ENCODE results near the gene WDR26.

Gene WDR26

GRCh38 chr1:224378855-224379631, 55.6 kb downstream of the WDR26 start:
- DNase-seq (ENCODE audit: extremely low spot score), result peak; percentile 35
- ChIA-PET POLR2A (no interaction called here), CTCF (interaction anchor here (0.7 to 2.0 kb wide), 6 partner anchors 9 to 263 kb away, joined by 3 to 4 read pairs (median 4); no protein-coding TSS in a partner anchor)
- TF ChIP-seq CTCF (IDR thresholded peaks at IDR 0.05; ENCODE audit: control extremely low read depth, extremely low read depth, low read depth, missing control alignments), result no peak

DNA sequence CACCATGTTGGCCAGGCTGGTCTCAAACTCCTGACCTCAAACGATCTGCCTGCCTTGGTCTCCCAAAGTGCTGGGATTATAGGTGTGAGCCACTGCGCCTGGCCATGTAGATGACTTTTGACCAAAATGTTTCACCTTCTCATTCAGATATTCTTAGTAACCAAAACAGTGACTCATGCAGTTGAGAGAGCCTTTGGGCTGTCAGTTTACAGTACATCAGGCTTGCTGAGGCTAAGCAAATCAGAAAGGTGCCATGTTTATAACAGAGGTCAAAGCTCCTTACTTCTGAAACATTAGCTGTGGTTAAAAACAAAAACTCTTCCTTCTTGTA, 57.0 kb downstream of the WDR26 start:
- TF ChIP-seq CTCF (IDR thresholded peaks at IDR 0.05; ENCODE audit: control extremely low read depth, extremely low read depth, low read depth, missing control alignments), result no peak
- ChIA-PET CTCF (interaction anchor here (0.6 to 8.4 kb wide), 7 partner anchors 7 to 262 kb away, joined by 3 to 33 read pairs (median 4); partner anchors contain the start of gene NVL), POLR2A (no interaction called here)
- peak; percentile 64 for DNase-seq (ENCODE audit: extremely low spot score)

- no peak for DNase-seq (ENCODE audit: extremely low spot score)
- TF ChIP-seq CTCF (IDR thresholded peaks at IDR 0.05; ENCODE audit: control extremely low read depth, extremely low read depth, low read depth, missing control alignments), result no peak
- ChIA-PET POLR2A (no interaction called here), CTCF (interaction anchor here (1.0 to 8.4 kb wide), 4 partner anchors 10 to 22 kb away, joined by 4 to 33 read pairs (median 6); no protein-coding TSS in a partner anchor)
These were observed 59.5 kb downstream of the WDR26 start for GRCh38 chr1:224375059-224375458.

DNA sequence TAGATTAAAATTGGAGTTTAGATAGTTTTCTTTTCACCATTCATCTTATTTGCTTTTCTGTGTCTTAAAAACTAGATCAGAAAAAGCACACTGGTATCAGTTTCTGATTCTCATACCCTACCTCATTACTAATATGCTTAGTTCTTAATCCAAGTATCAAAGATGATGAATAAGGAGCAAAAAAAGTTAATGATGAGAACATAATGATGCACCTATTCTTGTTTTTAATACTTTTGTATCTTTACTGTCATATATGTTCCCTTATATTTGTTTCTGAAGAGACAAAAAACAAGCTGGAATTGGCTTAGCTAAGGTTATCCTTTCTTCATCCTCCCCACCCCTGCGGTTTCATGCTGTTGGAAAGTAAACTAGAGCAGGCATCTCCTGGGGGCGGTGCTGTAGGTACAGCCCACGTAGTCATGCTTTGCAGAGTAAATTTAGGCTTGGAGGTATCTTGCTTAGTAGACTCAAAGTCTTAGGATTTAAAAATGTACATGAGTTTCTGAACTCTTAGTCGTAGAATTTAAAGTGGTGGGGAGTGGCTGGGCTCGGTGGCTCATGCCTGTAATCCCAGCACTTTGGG, 61.5 kb downstream of the WDR26 start:
- ChIA-PET POLR2A (no interaction called here), CTCF (interaction anchor here (1.3 to 8.4 kb wide), 2 partner anchors 12 to 16 kb away, joined by 3 to 33 read pairs; no protein-coding TSS in a partner anchor)
- DNase-seq (ENCODE audit: extremely low spot score), result no peak
- TF ChIP-seq CTCF (IDR thresholded peaks at IDR 0.05; ENCODE audit: control extremely low read depth, extremely low read depth, low read depth, missing control alignments), result no peak

GRCh38 chr1:224368409-224368808, 66.2 kb downstream of the WDR26 start:
- peak; percentile 32 for DNase-seq (ENCODE audit: extremely low spot score)
- TF ChIP-seq CTCF (IDR thresholded peaks at IDR 0.05; ENCODE audit: control extremely low read depth, extremely low read depth, low read depth, missing control alignments), result no peak
- CTCF ChIA-PET, result interaction anchor here (0.7 to 3.9 kb wide), 5 partner anchors 9 to 130 kb away, joined by 3 to 22 read pairs (median 4); partner anchors contain the start of gene CNIH4
- POLR2A ChIA-PET, result no interaction called here

- no peak for TF ChIP-seq CTCF (IDR thresholded peaks at IDR 0.05; ENCODE audit: control extremely low read depth, extremely low read depth, low read depth, missing control alignments)
- DNase-seq (ENCODE audit: extremely low spot score), result no peak
- POLR2A ChIA-PET, result no interaction called here
- CTCF ChIA-PET, result interaction anchor here (0.9 to 3.2 kb wide), 3 partner anchors 8 to 25 kb away, joined by 3 to 22 read pairs (median 13); no protein-coding TSS in a partner anchor
These were observed 75.4 kb downstream of the WDR26 start for GRCh38 chr1:224359207-224359606.

All from GM10248 (cell line).